Activated gamma-delta T cell treated with Interleukin-2 at 50 U/mL for 16 hours (primary cell): ENCODE results near the gene CCT7.
A peak's percentile ranks its signal among the peaks of the same experiment; 100 is the strongest.
"Not testable (repeated sequence)": the region's sequence is repeated elsewhere in the genome, so short reads cannot be mapped to it uniquely, and the experiment has no call there.

Experiments
- DNase-seq: peaks from one replicate; pipeline ENCODE4 v3.0.0-alpha.2; 2020

CCT7 gene

GRCh38 chr2:73255907-73256617 lies 22.0 kb downstream of the CCT7 start:
- DNase-seq = no peak

- no peak for DNase-seq
Observed at GRCh38 chr2:73256618-73256922, 22.5 kb downstream of the CCT7 start.

GRCh38 chr2:73257021-73257420 lies 22.9 kb downstream of the CCT7 start:
- no peak for DNase-seq

DNA sequence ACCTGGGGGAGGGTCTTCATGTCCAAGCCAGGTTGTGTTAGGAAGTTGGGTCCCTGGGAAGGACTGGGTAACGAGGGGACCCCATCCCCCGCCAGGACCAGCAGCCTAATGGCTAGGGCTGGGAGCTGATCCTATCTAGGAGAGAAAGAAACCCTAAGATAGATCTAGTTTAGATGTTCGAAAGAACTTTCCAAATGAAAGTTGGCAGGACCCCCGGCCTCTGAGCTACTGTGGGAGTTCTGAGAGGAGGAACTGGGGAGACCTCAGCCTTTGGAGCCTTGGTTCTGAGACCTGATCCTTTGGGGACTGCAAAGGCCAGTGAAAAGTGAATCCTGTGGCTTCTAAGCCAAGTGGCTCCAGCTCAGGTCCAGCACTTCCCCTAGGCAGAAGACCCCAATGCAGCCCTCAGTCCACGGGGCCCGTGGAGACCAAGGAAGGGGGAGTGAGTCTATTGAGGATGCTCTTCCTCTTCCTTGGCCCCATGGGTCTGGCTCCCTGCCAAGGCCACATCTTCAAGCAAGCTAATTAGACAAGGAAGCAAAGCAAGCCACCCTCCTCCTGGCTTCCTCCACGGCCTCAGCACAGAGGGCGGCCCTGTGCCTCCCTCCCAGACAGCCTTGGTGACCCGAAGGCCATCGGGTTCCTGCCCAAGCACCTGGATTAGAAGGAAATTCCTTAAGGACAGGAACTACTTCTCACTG lies 23.5 kb downstream of the CCT7 start:
- no peak for DNase-seq

- DNase-seq = no peak
Observed at GRCh38 chr2:73258186-73258912, 24.2 kb downstream of the CCT7 start.

- DNase-seq = no peak
Observed at GRCh38 chr2:73258913-73259215, 24.8 kb downstream of the CCT7 start.

- no peak for DNase-seq
Observed at GRCh38 chr2:73259276-73259675, 25.2 kb downstream of the CCT7 start.

DNA sequence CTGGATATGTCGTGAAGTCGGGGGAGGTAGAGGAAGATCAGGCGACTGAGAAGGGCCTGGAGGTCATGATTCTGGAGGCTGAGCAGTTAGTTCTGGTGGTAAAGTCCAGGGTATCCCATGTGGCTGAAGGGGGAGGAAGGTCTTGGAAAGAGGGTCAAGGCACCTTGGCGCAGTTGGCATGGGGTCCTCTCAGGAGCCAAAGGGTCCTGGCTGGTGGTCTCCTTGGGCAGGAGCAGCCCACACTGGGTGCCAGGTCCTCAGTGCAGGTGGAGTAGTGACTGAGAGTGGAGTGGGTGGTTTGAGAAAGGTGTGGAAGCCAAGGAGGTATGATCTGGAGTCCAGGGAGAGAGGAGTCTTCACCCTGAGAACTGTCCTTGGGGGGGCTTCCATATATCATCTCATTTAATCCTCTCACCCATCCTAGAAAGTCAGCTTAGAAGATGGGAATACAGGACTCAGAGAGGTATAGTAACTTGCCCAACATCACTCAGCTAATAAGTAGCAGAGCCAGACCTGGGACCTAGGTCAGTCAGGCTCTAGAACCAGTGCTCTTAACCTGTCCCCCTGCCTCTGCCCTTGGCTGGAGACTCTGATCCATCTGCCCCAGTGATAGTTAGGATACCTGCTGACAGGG lies 25.7 kb downstream of the CCT7 start:
- DNase-seq = no peak

- no peak for DNase-seq
Observed at GRCh38 chr2:73260338-73260984, 26.4 kb downstream of the CCT7 start.

DNA sequence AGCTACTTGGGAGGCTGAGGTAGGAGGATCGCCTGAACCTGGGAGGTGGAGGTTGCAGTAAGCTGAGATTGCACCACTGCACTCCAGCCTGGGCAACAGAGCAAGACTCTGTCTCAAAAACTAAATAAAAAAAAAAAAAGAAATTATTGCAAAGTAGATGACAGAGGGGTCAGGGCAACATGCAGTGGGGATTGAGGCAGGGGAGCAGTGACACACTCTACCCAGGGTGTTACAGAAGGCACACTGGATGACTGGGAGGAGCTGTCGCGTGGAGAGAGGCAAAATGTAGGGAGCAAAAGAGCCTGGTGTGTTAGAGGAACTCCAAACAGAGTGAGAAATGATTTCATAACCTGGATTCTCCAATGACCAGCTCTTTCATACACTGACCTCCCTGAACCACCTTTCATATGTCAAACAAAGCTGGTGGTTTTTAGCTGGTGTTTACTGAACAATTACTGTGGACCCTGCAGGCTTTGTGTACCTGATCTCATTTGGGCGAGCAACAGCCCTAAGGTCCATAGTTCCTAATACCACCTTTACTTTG lies 28.1 kb downstream of the CCT7 start:
- DNase-seq = no peak

DNA sequence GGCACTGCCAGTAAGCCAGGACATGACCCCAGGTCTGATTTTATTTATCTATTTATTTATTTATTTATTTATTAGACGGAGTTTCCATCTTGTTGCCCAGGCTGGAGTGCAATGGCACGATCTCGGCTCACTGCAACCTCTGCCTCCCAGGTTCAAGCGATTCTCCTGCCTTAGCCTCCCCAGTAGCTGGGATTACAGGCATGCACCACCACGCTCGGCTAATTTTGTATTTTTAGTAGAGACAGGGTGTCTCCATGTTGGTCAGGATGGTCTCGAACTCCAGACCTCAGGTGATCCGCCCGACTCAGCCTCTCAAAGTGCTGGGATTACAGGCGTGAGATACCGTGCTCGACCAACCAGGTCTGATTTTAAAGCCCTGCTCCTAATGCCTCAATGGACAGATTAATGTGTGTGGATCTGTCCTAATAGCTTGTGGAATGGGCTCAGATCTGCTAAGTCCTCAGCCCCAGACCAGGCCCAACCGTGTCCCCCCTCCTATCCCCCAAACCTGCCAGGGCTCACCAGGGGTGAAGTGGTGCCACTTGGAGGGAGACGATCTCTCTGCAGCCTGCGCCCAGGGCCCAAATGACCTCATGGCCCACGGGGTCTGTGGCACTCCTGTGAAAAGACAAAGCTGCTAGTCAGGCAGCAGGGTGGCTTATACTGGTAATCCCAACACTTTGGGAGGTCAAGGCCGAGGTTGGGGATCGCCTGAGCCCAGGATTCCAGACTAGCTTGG lies 28.8 kb downstream of the CCT7 start:
- DNase-seq = not testable (repeated sequence)

GRCh38 chr2:73263540-73264331 lies 29.6 kb downstream of the CCT7 start:
- no peak for DNase-seq

DNA sequence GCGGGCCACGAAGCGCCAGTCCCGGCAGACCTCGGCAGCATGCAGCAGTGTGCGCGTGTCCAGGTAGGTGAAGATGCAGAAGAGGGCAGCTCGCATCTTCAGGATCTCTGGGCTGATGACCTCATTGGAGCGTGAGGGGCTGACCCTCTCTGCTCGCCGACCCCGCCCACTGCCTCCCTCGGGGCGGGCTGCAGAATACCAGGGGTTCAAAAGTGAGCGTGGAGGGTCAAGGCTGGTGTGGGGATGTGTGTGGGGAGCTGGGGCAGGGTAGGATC lies 30.2 kb downstream of the CCT7 start:
- no peak for DNase-seq

GRCh38 chr2:73264783-73265182 lies 30.7 kb downstream of the CCT7 start:
- no peak for DNase-seq

- DNase-seq = no peak
Observed at GRCh38 chr2:73265298-73266060, 31.4 kb downstream of the CCT7 start.

DNA sequence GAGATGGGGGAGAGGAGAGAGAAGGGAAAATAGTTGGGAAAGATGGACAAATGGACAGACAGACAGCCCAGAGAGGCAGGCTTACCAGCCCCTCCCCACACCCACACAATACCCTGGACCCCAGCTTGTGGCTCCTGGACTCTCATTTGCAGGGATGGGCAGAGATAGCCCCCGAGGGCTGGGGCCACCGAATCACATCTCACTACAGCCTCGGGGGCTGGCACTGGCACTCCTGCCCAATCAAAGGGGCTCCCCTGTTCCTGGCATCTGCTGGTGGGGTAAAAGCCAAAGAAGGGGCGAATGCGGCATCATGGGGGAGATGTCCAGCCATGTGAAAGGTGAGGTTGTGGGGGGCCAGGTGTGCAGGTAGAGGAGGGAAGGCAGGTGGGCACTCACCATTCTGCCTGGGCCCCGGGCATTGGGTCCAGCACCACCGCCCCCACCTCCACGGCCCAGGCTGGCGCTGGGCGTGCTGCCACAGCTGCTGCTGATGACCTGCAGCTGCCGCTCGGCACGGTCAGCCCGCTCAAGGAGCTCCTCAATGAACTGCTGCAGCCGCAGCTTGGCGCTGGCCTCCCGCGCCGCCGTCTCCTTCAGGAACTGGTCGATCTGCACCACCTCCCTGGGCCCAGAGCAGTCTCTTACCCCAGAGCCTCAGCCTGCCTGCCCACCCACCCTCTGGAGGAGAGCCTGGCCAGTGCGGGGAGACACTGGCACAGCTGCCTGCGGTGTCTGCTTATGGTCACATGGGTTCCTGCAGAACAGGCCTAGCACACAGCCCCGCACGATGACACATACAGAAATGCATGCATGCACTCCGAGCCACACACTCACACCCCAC lies 32.2 kb downstream of the CCT7 start:
- no peak for DNase-seq

GRCh38 chr2:73267008-73267407 lies 32.9 kb downstream of the CCT7 start:
- DNase-seq = no peak

DNA sequence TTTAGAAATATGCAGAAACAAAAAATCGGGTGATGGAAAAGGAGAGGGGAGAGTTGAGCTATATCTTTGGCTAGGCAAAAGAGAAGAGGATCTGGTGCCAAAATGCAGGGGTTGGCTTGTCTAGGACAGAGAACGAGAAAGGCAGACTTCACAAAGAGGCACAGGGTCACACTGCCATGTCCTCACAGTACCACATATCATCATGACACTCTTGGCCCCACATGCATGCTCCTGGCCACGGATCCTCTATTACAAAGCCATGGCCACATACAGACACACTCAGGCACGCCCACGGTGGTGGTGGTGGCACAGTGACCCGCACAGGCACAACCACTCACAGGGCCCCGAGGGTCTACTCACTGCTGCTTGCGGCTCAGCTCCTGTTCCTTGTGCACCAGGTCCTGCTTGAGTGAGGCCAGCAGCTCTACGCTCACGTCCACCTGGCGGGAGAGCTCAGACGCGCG lies 34.3 kb downstream of the CCT7 start:
- DNase-seq = no peak

GRCh38 chr2:73268830-73269685 lies 35.0 kb downstream of the CCT7 start:
- DNase-seq = peak; percentile 79
